Dedifferentiated amniotic fluid mesenchymal stem cell (primary cell): Measurements from ENCODE around the gene MINDY4.

ENCODE experiments used
- DNase-seq: peaks from one replicate; pipeline ENCODE4 v3.0.0-alpha.2; 2016; ENCODE audit errors: extremely low spot score

Gene MINDY4

DNA sequence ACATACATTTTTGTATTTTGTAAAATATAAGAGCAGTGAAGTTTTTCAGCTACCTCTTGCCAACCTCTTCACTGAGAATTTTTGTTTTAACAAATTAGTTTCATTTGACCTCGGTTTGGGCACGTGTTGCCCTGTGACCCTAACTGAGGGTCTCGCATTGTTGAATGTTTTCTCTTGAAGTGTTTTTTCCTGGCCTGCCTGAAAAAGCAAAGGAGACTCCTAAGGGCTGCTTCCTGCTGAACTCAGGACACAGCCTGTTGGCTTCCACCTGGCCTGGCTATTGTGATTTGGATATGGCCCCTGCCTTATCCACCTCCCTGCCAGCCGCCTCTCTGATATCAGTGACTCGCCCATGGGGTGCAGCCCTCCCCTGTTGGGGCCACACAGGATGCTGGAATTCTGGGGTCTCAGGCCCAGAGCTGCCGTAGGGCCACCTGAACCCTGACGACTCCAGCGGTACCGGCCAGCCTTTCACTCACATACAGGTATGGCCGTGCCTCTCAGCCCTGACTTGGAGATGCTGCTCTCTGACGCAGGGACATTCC, 81.6 kb downstream of the MINDY4 start:
- no peak for DNase-seq

DNA sequence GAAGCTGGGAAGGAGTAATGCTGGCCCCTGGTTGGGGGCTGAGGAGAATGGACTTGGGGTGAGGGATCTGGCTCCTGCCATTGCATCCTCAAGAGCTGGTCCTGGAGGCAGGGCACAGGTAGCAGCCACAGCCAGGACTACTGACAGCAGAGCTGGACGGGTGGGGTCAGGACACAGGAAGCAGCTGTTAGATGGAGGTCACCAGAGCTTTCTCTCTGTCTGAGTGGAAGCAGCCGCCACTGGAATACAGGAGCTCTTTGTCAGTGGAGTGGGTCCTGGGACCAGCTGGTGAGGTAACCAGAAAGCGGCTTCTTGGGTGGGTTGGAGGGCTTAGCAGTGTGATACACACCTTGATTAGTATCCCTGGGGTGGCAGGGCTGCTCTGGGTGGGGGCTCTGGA, 82.4 kb downstream of the MINDY4 start:
- no peak for DNase-seq

GRCh38 chr7:30855936-30856335, 84.7 kb downstream of the MINDY4 start:
- no peak for DNase-seq

DNA sequence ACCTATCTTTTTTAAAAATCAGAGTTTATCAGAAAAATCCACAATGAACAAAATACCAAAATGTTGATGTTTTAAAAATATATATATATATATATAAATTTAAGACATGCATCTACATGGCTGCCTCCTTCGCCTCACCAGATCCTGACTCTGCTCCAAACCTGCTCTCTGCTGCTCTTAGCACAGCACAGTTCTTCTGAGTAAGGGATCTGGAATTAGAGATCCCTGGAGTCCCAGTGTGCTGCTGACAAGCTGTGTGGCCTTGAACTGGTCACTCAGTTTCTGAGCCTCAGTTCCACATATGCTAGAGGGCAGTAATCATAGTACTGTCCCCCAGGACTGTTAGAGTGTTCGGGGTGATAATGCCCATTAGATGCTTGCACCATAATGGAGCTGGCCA, 87.4 kb downstream of the MINDY4 start:
- DNase-seq, result no peak

DNA sequence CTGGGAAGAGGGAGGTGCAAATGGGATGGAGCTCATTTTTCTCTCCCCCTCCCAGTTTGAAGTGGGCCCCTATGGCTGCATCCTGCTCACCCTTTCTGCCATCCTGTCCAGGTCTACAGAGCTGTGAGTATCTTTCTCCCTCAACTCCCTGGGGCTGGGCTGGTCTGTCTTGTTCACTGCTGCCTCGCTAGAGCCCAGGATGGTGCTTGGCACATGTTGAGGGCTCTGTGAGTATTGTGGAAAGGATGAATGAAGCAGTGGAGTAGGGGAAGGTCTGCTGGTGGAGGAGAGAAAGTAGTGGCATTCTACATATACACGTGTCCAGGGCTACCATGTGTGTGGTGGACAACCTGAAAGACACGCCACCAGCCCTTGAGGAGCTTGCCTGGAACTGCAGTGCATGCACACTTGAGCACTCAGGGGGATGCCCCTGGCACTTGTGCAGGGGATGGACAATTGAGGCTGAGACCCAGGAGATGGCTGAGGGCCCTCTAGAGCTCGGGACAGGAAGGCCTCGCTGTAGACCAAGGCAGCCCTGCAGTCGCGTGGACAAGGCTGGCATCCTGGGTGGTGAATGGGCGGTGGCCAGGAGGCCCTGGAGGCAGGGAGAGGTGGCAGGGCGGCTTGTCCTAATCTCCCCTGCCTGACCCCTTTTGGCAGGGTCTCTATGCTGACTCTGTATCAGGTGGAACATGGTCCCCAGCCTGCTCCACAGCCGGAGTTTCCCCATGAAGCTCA, 88.2 kb downstream of the MINDY4 start:
- DNase-seq, result no peak

DNA sequence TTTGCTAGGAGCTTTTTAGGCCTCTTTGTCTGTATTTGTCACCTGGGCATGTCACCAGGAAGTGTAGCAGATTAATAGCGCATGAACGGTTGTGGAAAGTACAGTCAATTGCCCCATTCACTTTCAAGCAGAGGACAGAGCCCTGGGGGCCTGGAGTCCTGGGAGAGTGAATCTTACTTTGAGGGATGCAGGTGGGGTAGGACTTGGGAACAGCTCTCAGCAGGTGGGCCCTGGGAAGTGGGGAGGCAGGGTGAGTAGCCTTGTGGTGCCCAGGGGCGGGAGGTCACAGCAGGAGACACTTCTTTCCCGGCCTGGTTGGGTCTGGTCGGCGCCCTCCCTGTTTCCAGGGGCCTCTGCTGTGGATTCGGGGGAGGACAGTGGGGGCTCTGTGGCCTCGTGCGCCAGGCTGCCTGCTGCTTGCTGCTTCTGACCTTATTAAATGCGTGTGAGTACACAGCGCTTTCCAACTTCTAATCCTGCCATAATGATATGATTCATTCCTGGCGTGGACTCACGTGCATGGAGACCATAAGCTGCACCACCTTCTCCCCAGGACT, 88.8 kb downstream of the MINDY4 start:
- DNase-seq, result no peak

DNA sequence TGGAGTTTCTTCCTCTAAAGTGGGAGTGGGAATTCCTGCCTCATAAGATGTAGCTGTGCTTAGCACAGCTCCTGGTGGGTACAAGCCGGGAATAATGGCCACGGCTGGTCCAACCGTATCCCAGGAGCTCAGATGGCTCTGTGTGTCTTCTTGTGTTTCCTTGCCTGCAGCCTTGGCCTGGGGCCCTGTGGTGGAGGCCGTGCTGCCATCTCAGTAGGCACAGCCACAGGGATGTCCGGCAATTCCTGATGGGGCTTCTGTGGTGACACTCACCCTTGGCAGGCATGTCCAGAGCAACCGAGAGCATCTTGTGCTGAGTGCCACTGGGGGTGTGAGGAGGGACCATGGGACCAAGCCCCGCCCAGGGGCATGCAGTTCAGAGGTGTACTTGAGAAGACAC, 90.4 kb downstream of the MINDY4 start:
- DNase-seq, result no peak

DNA sequence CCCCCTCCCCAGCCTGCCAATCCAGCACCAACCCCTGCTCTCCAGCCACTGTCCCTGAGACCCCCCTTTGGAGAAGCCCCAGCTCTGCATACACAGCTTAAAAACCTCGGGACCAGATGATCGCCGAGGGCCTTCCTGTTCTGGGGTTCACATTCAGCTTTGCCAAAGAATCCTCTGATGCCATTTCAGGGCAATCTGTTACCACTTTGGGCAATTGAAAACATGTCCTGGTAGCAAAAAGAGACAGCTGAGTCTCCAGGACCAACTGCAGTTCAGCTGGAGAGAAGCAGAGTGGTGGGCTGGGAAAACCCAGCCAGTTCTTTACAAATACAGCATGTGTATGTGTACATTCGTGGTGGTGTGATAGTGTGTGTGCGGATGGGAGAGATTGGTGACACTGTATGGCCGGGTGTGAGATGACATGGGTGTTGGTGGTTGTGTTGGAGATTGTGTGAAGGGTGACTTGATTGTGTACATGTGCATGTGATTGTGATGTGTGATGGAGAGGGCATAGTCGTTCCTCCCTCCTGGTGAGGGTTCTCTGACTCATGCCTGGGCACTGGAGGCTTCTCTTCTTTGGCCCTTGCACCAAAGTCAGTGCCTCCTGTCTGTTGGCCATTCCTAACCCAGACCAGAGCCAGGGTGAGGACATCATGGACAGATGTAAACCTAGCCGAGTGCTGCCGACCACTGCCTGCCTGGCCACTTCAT, 91.9 kb downstream of the MINDY4 start:
- no peak for DNase-seq

GRCh38 chr7:30863706-30864035, 92.5 kb downstream of the MINDY4 start:
- DNase-seq, result peak; percentile 27

- no peak for DNase-seq
Measured at GRCh38 chr7:30864101-30864500, 92.9 kb downstream of the MINDY4 start.

DNA sequence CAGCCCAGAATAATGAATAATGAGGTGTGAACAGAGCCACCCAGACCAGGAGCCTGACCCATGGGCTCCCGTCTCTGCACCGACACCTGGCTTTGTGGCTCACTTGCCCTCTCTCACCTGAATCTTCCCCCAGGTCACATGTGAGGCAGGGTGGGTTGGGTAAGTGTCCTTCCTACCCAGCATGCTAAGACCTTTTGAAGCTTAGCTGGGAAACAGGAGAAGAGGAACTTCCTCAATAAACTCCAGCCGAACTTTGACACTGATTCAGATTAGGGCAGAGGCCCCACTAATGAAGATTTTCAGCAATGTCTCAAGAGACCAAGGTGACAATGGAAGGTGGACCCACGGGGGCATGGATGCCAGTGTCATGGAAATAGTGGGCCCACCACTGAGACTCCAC, 93.9 kb downstream of the MINDY4 start:
- DNase-seq, result no peak

- no peak for DNase-seq
Measured at GRCh38 chr7:30865821-30866220, 94.6 kb downstream of the MINDY4 start.

DNA sequence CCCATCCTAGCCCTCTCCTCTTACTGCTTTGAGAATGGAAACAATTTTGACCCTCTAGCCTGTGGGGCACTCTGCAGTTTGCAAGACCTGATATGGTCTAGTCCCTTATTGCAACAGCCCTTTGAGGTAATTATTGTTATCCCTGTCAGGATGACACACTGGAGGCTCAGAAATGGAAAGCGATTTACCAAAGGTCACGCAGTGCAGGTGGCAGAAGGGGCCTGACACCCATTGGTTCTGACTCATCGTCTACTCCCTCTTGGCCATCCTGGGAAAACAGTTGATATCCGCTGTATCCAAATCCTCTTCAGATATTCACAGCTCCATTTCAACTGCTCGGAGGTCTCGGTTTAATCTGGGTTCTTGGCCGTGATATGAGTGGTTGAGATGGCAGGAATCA, 95.7 kb downstream of the MINDY4 start:
- DNase-seq, result no peak

DNA sequence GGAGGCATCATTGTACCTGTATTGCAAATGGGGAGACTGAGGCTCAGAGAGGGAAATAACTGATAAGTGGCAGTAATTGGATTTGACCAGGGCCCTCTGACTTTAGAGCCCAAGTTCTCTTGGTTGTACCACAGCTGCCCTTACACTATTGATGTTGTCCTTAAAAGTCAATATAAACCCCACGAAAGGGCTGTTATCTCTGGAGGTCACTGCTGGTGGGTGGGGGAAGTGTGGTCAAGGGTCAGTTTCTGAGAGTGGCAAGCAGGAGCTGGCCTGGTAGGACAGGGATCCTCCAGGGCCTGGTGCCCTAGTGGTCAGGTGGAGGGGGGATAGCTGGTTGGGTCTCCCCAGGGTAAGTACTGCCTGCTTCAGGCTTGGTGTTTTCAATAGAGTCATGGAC, 96.3 kb downstream of the MINDY4 start:
- DNase-seq, result no peak

DNA sequence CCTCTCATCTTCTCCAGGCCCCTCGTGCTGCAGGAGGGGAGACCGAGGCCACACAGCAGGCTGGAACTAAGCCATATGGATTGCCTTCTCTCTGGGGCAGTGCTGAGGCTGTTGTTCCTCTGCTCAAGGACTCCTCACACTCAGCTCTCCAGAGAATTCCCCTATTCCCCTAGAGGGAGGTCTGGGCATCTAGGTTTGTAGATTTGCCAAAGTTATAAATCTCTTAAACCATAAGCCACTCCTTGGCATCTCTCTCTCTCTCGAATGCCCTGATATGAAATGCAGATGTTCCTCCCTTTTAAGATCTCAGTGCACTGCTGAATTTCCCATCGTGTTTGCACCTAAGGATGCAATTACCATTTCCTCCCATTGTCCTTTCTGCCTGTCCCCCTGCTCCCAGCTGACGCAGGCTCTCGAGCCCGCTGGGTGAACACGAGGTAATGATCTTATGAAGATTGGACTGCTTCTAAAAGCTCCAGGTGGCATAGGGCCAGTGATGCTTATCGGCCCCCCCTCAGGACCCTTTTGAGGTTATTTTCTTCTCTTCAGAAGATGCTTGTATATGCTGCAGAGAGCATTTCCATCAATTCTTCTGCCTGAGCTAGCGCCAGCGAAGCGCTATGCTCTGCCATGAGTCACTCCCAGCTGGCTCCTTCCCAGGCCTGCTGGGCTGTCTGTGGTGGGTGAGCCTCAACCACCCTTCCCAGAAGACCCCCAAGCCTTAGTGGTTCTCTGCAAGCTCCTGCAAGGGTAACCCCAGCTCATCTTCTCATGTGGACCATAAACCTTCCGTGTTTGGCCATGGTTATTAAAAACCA, 98.8 kb downstream of the MINDY4 start:
- DNase-seq, result no peak

GRCh38 chr7:30870821-30871518, 99.8 kb downstream of the MINDY4 start:
- no peak for DNase-seq

- DNase-seq, result no peak
Measured at GRCh38 chr7:30871655-30872054, 100.4 kb downstream of the MINDY4 start.

DNA sequence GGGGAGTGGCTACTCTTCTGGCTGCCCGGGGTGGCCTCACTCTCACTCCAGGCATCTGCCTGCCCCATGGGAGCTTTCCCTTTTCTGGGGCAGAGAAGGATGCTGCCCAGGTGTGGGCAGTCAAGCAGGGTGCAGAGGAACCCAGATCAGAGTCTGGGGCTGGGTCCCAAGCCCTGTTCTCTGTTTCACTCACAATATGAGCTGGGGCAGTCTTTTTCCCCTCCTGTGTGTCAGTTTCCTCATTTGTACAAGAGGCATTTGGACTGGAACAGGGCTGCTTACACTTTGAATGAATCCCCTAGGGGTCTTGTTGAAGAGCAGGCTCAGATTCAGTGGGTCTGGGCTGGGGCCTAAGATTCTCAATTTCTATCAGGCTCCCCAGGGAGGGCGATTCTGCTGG, 102.0 kb downstream of the MINDY4 start:
- no peak for DNase-seq

DNA sequence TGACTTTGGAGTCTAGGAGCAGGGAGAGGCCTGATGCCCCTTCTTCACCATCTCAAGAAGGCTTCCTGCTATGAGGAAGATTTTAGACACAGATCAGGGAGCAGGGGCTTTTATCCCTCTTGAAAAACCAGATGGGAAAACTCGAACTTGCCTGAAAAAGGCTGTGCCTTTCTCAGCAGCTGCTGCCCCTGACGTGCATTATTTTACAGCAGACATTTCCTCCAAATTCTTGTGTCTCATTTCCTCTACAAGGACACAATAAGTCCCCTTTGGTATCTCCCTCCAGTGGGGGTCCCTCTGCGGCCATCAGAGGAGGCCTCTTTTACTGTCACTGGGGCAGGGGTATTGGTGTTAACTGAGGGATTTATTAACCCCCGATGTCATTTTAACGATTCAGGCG, 102.4 kb downstream of the MINDY4 start:
- no peak for DNase-seq

- DNase-seq, result no peak
Measured at GRCh38 chr7:30874656-30875302, 103.6 kb downstream of the MINDY4 start.
